PC-9 (cell line): Measurements from ENCODE around the gene MST1. TPM values are rescaled to one million over a fixed set of nuclear protein-coding genes. Genes with fewer than 3 reads are reported as not detected.

Source experiments
- BruUV-seq: library from RNA; stranded (reverse); fragments of 400-500 nt; replicated peaks from 2 replicates; lab custom pipeline; 2021; lab: Mats Ljungman, UMichigan
- CTCF ChIA-PET: fragments of 300-600 bp; sonication (Branson Sonifier 250); formaldehyde crosslinking; loops from one replicate; lab custom pipeline; 2022; ENCODE audit warnings: antibody characterized with exemption; lab: Charles Lee
- POLR2A ChIA-PET: fragments of 300-600 bp; sonication (Branson Sonifier 250); formaldehyde crosslinking; loops from one replicate; lab custom pipeline; 2022; ENCODE audit warnings: antibody characterized with exemption; ENCODE audit not compliant: unreplicated experiment; lab: Charles Lee
- DNase-seq, 2 experiments: peaks; one replicate each; pipeline versions ENCODE4 v3.0.0 to v3.0.0-alpha.2; 2015 to 2022; ENCODE audit warnings: mixed read lengths in 1 of 2
- H2AFZ ChIP-seq: fragments of 200-600 bp; sonication (generic); 2 replicates; pipeline ENCODE4 v1.8.1; 2017; ENCODE audit warnings: antibody characterized with exemption
- H3F3A ChIP-seq: fragments of 200-600 bp; sonication (generic); 2 replicates; pipeline ENCODE4 v1.8.1; 2017; ENCODE audit warnings: antibody characterized with exemption, mild to moderate bottlenecking, low read depth; ENCODE audit not compliant: insufficient read depth
- H3K27ac ChIP-seq: fragments of 200-600 bp; sonication (generic); 2 replicates; pipeline ENCODE4 v1.6.1; 2016; ENCODE audit warnings: mixed run types
- H3K27me3 ChIP-seq: fragments of 200-600 bp; sonication (generic); 2 replicates; pipeline ENCODE4 v1.6.1; 2016; ENCODE audit warnings: low read depth, mixed run types; ENCODE audit not compliant: insufficient read depth
- H3K36me3 ChIP-seq: fragments of 200-600 bp; sonication (generic); 2 replicates; pipeline ENCODE4 v1.6.1; 2016; ENCODE audit warnings: low read depth, mixed run types
- H3K4me1 ChIP-seq: fragments of 200-600 bp; sonication (generic); replicated peaks from 2 replicates; pipeline ENCODE4 v1.6.1; 2016; ENCODE audit warnings: mixed run types; ENCODE audit not compliant: insufficient read depth
- H3K4me2 ChIP-seq: fragments of 200-600 bp; sonication (generic); 2 replicates; pipeline ENCODE4 v1.6.1; 2017; ENCODE audit warnings: mixed run types
- H3K4me3 ChIP-seq: fragments of 200-600 bp; sonication (generic); 2 replicates; pipeline ENCODE4 v1.6.1; 2016; ENCODE audit warnings: mixed run types
- H3K79me2 ChIP-seq: fragments of 200-600 bp; sonication (generic); 2 replicates; pipeline ENCODE4 v1.6.1; 2017; ENCODE audit warnings: low read depth, mixed run types
- H3K9me2 ChIP-seq: fragments of 200-600 bp; sonication (generic); 2 replicates; pipeline ENCODE4 v1.8.1; 2017; ENCODE audit warnings: mild to moderate bottlenecking; ENCODE audit not compliant: insufficient read depth
- H3K9me3 ChIP-seq: fragments of 200-600 bp; sonication (generic); 2 replicates; pipeline ENCODE4 v1.8.1; 2016; ENCODE audit warnings: low read depth; ENCODE audit not compliant: insufficient read depth
- H4K20me1 ChIP-seq: fragments of 200-600 bp; sonication (generic); 2 replicates; pipeline ENCODE4 v1.8.1; 2017; ENCODE audit not compliant: insufficient read depth
- CTCF ChIP-seq: fragments of 200-600 bp; sonication (generic); conservative IDR thresholded peaks from 2 replicates; pipeline ENCODE4 v1.6.1; 2017; ENCODE audit warnings: mixed run types, antibody characterized with exemption, mild to moderate bottlenecking, moderate library complexity
- EZH2 ChIP-seq: fragments of 200-600 bp; sonication (generic); IDR thresholded peaks from 2 replicates; pipeline ENCODE4 v1.8.0; 2017; ENCODE audit warnings: antibody characterized with exemption, low read depth
- intact Hi-C: fragments of 100-400 bp; cut with micrococcal nuclease; formaldehyde crosslinking; loops from one replicate; pipeline ENCODE4 v1.10.0; 2022; ENCODE audit not compliant: unreplicated experiment
- total RNA-seq: library from RNA; stranded (reverse); gene quantifications from 2 replicates; pipeline ENCODE4 v1.2.3, GENCODE V29; 2021

MST1 gene
- total RNA-seq, 1 experiment from 2014 or later, result 10.4 TPM

DNA sequence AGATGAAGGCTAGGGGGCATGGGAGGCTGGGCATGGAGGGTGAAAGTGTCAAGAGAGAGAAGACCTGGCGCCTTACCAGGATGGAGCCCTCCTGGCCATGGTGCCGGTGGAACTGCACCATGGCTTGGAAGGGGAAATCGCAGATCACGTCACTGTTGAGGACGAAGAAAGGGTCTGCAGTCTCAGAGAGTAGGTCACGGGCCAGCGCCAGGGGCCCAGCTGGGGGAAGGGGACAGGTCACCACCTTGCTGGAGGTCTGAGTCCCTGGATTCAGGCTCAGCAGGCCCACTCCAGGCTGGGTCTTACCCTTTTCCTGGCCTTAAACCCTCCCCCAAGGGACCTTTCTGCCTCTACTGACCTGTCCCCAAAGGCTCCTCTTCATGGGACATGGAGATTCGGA, 33.6 kb upstream of the MST1 start:
- POLR2A ChIA-PET, result interaction anchor here (0.5 to 0.7 kb wide), 6 partner anchors 11 to 712 kb away, joined by 3 to 7 read pairs (median 6); no protein-coding TSS in a partner anchor
- H3K4me1 ChIP-seq, result peaks cover 13% of the 10 kb centered on the region; the same call in 1 of the 2 replicates
- H3K4me3 ChIP-seq, result peak overlapping the region; percentile 86
- H3K4me2 ChIP-seq, result peak overlapping the region; percentile 93
- H3K9me3 ChIP-seq, result no peaks in the 10 kb centered on the region
- no peak overlapping the region; the same call in 1 of the 2 replicates for H2AFZ ChIP-seq
- intact Hi-C loops, result loop anchor here (2.0 to 5.0 kb wide), 2 partner anchors 50 to 79 kb away; partner anchors contain the start of gene INKA1
- peak overlapping the region; percentile 78; the same call in 1 of the 2 replicates for H3K27ac ChIP-seq
- peaks cover 9% of the 10 kb centered on the region for H3K79me2 ChIP-seq
- no peaks in the 10 kb centered on the region for H3K27me3 ChIP-seq
- TSS peak; percentile 37 for BruUV-seq
- H3F3A ChIP-seq, result peaks cover 15% of the 10 kb centered on the region; the same call in 1 of the 2 replicates
- no peaks in the 10 kb centered on the region for H4K20me1 ChIP-seq
- TF ChIP-seq CTCF, result no peak
- TF ChIP-seq EZH2, result no peak
- no peaks in the 10 kb centered on the region for H3K9me2 ChIP-seq
- no peaks in the 10 kb centered on the region for H3K36me3 ChIP-seq
- CTCF ChIA-PET, result no interaction called here
- DNase-seq, result no peak

DNA sequence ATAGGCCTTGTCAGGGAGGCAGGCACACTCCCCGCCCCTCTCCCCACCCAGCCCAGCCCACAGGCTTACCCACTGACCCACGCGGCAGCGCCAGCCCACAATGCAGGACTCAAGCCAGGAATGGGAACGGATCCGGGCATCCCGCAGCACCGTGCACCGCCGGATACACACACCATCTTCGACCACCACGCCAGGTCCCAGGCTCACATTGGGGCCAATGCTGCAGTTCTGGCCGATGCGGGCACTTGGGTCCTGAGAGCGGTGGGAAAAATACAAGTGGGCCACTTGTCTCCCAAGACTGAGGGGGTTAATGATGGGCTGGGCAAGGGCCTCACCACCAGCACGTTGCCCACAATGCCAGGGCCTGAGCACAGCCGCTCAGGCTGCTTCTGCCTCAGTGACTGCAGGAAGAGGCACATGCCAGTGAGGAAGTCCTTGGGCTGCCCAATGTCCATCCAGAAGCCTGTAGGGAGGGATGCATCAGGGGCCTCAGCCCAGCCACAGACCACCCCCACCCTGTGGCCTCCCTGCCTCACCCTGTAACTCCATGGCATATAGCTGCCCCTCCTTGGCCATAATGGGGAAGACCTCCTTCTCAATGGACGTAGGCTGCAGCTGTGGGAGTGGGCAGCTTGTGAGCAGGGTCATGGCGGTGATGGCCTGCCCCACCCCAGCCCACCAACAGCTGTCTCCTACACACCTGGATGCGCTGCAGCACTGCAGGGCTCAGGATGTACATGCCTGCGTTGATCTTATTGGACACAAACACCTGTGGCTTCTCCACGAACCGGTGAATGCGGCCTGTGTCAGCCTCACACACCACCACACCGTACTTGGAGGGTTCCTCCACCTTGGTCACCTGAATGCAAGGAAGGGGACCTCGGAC, 32.9 kb upstream of the MST1 start:
- H3K4me1 ChIP-seq, result peaks cover 13% of the 10 kb centered on the region; the same call in 1 of the 2 replicates
- CTCF ChIA-PET, result no interaction called here
- H3K27ac ChIP-seq, result no peak overlapping the region
- H3K4me2 ChIP-seq, result peak overlapping the region; percentile 93
- no TSS peak for BruUV-seq
- H3K4me3 ChIP-seq, result no peak overlapping the region; the same call in 1 of the 2 replicates
- no peaks in the 10 kb centered on the region for H3K9me3 ChIP-seq
- no peak overlapping the region for H2AFZ ChIP-seq
- H3F3A ChIP-seq, result peaks cover 15% of the 10 kb centered on the region; the same call in 1 of the 2 replicates
- peaks cover 9% of the 10 kb centered on the region for H3K79me2 ChIP-seq
- H3K27me3 ChIP-seq, result no peaks in the 10 kb centered on the region
- TF ChIP-seq EZH2 (no peak), CTCF (no peak)
- H4K20me1 ChIP-seq, result no peaks in the 10 kb centered on the region
- POLR2A ChIA-PET, result interaction anchor here (0.5 kb wide), 1 partner anchor 711 kb away, joined by 6 read pairs; no protein-coding TSS in a partner anchor
- no peaks in the 10 kb centered on the region for H3K9me2 ChIP-seq
- intact Hi-C loops, result loop anchor here (2.0 to 5.0 kb wide), 2 partner anchors 49 to 80 kb away; partner anchors contain the start of gene INKA1
- no peak for DNase-seq
- no peaks in the 10 kb centered on the region for H3K36me3 ChIP-seq

DNA sequence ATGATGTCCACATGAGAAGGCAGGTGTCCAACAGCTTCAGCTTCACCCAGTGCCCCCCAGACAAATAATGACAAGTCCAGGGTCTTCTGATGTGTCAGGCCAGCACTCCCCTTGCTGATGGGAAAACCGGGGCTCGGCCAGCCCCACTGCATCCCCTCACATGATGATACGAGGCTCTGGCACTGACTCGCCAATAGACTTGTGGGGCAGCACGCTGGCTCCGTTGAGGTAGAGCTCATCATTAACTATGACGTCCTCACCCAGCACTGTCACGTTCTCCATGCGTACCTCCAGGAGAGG, 32.3 kb upstream of the MST1 start:
- intact Hi-C loops, result loop anchor here (5.0 kb wide), 1 partner anchor 81 kb away; the partner anchor contains the start of gene INKA1
- H3K27me3 ChIP-seq, result no peaks in the 10 kb centered on the region
- H4K20me1 ChIP-seq, result no peaks in the 10 kb centered on the region
- H3F3A ChIP-seq, result peaks cover 15% of the 10 kb centered on the region; the same call in 1 of the 2 replicates
- H3K4me2 ChIP-seq, result no peak overlapping the region
- peaks cover 9% of the 10 kb centered on the region for H3K79me2 ChIP-seq
- no peaks in the 10 kb centered on the region for H3K9me2 ChIP-seq
- TF ChIP-seq EZH2 (no peak), CTCF (no peak)
- H2AFZ ChIP-seq, result no peak overlapping the region
- no peaks in the 10 kb centered on the region for H3K9me3 ChIP-seq
- no TSS peak for BruUV-seq
- no peaks in the 10 kb centered on the region for H3K36me3 ChIP-seq
- CTCF ChIA-PET, result no interaction called here
- no peak overlapping the region for H3K4me3 ChIP-seq
- no peak for DNase-seq
- no peak overlapping the region for H3K27ac ChIP-seq
- peaks cover 13% of the 10 kb centered on the region; the same call in 1 of the 2 replicates for H3K4me1 ChIP-seq
- POLR2A ChIA-PET, result no interaction called here
